Renal cortical epithelial cell (primary cell): ENCODE results near the gene NEURL1. TPM values are rescaled to one million over a fixed set of nuclear protein-coding genes. Genes with fewer than 3 reads are reported as not detected.

Experiments used
- DNase-seq: peaks from one replicate; pipeline ENCODE4 v3.0.0-alpha.2; 2011; ENCODE audit warnings: low read depth
- total RNA-seq: library from RNA; depleted of rRNA; stranded (reverse); fragments of >200 nt; gene quantifications from 2 replicates; pipeline ENCODE4 v1.2.3, GENCODE V29; 2014

NEURL1 gene
- total RNA-seq, 1 donor from 2014 or later = 0.05 TPM

- no peak for DNase-seq
Observed at GRCh38 chr10:103546401-103546800, 52.9 kb downstream of the NEURL1 start.

DNA sequence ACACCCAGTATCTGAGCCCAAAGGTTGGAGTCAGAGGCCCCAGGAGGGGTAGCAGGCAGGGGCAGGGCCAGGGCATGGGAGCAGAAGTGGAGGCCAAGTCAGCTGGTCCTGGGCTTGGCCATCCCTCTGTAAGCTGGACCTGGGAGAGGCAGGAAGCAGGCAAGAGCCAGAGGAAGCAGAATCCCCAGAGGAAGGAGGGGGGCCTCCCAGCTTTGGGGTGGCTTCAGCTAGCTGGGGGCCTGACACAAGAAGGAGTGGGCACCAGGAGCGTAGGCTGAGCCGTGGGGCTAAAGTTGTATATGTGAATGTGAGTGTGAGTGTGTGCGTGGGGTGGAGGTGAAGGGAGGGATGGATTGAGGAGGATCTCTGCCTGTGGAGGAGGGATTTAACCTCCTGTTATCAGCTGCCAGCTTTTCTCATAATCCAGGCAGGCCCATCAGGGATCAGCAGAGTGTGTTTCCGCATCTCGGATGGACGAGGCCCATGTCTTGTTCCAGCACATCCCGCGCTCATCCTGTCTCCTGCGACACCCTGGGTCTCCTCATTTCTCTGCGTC is 54.0 kb downstream of the NEURL1 start:
- DNase-seq = no peak

- no peak for DNase-seq
Observed at GRCh38 chr10:103548006-103548405, 54.5 kb downstream of the NEURL1 start.

DNA sequence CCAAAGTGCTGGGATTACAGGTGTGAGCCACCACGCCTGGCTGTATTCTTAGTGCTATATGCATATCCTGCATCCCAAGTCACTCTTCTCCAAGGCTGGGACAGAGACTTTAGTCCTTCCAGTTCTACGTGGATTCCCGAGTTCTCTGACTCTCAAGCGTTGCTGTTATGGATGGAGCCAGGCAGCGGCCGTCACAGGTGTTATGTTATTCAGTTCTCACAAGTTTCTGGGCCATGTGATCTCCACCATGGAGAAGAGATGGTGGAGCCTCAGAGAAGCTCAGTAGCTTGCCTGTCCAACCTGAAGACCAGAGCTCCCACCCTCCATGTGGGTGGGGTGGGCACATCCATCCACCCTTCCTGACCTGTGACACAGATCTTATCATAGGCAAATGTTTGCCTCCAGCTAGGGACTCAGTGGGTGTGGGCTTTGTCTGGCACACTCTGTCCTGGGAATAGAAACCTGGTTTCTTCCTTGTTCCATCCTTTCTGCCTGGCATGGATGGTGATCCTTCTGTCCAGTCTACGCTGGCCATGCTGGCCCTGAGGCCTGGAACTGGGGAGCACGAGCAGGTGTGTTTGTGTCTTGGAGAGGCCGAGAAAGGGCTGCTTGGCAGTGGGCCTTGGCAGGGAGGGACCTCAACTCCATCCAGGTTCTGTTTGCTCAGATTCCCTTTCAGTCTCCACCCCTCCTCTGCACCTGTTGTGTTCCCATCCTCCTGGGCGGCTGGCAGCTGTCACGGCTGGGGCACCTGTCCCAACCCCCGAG is 55.3 kb downstream of the NEURL1 start:
- no peak for DNase-seq

DNA sequence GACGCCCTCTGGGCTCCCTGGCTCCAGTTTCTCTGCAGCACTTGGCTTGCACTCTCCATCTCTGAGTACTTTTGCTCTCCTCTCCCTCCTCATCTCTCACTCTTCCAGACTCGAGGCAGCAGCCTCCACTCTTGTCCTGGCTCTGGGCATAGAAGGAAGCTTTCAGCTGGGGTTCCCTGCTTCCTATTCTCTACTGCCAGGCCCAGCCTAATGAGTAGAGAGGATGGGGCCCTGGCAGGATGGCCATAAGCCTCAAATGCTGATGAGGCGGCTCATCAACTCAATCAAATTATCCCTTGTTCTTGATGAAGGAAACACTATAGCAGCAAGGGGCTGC is 55.8 kb downstream of the NEURL1 start:
- DNase-seq = no peak

DNA sequence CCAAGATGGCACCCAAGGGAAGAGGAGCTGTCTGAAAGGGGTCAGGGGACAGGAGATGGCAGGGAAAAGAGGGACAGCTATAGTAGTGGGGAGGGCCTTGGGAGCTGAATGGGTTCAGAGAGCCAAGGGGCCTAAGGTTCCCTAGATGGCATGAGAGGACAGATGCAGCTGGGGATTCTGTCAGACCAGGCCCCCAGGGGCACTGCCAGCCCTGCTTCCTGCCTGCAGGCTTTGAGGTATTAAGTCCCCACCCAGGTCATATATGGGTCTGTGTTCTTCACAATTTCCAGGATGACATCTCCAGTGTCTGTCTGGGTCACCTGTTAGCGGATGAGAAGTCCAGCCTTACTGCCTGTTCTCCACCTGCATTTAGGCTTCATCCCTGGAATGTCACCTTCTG is 56.7 kb downstream of the NEURL1 start:
- no peak for DNase-seq

- no peak for DNase-seq
Observed at GRCh38 chr10:103551619-103552602, 58.4 kb downstream of the NEURL1 start.

DNA sequence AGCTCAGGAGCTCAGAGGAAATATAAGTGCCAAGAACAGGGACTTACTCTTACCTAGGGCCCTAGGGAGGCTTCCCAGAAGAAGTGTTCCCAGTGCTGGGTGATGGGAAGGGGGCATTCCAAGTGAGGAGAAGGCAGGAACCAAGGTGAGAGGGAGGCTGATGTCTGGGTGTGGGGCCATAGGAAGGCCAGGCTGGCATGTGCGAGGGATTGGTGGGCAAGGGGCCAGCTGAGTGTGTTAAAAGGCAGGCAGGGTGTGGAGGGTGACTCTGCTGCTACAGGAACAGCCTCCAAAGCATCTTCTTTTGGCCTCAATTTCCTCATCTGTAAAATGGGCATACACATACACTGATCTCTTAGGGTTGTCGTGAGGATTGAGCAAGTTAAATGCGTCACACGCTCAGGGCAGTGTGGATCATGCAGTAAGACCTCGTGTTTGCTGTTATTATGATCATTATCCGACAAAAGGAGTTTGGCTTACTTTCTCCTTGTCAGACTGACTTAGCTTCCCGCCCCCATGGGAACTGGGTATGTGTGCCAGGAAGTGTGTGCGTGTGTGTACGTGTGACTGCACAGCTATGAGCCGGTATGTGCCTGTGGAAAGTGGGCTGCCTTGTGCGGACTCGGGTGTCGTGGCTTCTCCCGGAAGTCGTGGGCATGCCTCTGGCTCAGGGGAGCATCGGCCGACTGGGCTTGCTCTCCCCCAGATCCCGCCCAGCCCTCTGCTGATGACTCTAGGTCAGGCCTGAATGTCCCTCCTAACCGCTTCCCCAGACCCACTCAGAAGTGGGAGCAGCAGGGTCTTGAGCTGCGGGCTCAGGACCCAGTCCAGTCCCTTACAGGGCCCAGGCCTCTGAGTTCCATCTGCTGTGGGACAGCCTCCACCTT is 59.6 kb downstream of the NEURL1 start:
- DNase-seq = no peak

GRCh38 chr10:103553743-103554487 is 60.4 kb downstream of the NEURL1 start:
- no peak for DNase-seq

- peak; percentile 30 for DNase-seq
Observed at GRCh38 chr10:103554488-103555324, 61.2 kb downstream of the NEURL1 start.

- no peak for DNase-seq
Observed at GRCh38 chr10:103555325-103555649, 61.8 kb downstream of the NEURL1 start.

DNA sequence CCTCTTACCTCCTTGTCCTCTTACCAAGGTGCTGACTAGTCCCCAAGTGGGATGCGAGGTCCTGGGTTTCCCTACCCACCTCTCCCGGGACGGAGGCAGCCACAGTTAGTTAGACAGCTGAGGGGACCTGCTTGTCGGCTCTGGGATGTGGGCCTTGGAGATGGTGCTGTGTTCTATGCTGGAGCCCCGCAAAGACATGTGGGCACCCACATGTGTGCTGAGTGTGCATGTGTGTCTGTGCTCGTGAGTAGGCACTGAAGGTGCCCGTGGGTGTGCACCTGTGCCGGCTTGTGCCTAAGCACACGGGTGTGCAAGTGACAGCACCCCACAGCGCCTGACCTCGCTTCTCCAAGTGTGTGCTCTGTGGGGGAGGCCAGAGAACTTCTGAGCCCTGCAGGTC is 62.2 kb downstream of the NEURL1 start:
- no peak for DNase-seq

DNA sequence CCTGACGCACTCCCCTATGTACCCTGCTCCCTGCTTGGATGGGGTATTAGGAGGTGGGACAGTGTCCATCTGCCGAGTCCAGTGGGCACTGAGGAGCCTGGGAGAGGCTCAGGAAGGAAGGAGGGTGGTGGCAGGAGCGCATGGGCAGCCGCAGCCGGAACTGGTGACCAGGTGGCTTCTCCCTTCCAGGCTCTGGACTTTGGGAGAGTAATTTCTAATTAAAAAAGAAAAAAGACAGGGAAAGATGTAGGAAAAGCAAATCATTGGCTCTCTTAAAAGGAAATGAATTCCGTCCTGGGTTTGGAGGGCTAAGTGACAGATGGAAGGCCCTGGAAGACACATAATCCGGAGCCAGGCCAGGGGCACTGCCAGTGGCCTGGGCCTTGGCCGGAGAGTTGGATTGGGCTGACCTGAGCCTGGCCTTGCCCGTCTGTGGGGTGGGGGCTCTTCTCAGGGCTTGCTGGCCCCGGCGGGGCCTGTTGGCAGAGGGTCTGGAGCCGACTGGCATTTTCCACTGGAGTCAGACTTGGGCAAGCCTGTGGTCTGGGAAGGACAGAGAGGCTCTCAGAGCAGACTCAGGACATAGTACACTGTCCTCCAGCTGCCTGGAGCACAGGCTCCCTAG is 63.0 kb downstream of the NEURL1 start:
- DNase-seq = no peak

DNA sequence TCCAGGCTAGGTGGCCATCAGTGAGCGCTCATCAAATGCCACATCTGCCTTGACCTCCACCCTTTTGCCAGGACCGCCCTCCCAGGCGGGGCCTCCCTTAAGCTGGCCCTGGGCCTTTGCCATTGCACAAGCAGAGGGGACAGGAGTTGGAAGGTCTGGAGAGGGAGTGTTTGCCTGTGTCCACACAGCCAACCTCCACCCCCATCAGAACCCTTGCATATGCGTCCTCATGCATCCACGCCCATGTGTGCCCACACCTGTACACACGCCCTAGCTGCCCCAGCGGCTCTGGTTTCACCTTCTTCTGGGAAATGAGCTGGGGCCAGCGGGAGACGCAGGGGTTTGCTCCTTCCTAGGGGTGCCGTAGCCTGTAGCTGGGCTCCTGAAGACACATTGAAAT is 64.0 kb downstream of the NEURL1 start:
- no peak for DNase-seq

GRCh38 chr10:103558911-103559310 is 65.4 kb downstream of the NEURL1 start:
- no peak for DNase-seq

GRCh38 chr10:103559776-103560175 is 66.3 kb downstream of the NEURL1 start:
- no peak for DNase-seq

DNA sequence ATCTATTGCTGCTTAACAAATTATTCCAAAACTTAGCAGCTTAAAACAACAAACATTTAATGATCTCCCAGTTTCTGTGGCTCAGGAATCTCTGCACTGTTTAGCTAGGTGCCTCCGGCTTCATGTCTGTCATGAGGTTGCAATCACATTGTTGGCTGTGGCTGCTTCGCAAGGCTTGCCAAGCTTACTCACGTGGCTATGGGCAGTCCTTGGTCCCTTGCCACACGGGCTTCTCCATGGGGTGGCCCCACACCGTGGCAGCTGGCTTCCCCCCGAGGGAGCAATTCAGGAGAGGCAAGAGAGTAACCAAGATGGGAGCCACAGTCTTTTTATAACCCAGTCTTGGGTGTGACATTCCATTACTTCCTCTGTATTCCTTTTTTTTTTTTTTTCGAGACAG is 67.4 kb downstream of the NEURL1 start:
- no peak for DNase-seq

- DNase-seq = no peak
Observed at GRCh38 chr10:103562383-103562782, 68.9 kb downstream of the NEURL1 start.

DNA sequence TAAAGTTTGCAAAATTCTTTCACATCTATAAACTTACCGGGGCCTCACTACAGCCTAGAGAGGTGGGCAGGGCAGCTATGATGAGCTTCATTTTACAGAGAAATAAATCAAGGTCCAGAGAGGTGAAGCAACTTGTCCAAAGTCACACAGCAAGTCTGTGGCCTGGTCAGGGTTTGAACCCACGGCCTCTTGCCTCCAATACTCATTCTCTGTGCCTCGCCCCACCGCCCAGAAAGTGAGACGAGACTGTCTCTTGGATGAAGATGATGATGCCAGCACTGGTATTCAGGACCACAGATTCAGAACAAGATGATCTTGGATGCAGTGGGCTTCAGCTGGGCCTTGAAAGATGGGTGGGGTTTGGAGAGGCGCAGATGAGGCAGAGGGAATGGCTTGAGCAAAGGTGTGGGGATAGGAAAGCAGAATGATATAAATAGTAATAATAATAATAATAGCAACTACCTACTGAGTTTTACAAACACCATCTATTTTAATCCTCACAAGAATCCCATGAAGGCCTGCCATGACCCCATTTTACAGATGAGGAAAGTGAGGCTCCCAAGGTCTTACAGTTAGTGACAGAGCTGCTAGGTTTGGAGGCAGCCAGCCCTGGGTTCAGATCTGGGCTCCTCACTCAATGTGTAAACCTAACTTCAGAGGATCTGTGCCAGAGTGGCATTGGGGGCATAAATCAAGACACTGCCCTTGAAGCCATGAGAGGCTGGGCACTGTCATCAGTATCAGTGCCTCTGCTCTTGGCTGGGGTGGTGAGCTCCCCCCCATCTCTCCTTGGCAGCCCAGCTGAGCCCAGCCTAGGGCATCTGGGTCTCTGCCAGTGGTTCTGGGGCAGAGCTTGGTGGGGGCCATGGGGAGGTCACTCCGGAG is 70.0 kb downstream of the NEURL1 start:
- no peak for DNase-seq
